Effector CD8-positive, alpha-beta T cell (primary cell): ENCODE measurements around the gene MIA3.
A peak's percentile ranks its signal among the peaks of the same experiment; 100 is the strongest.
"Not testable (repeated sequence)": the region's sequence is repeated elsewhere in the genome, so short reads cannot be mapped to it uniquely, and the experiment has no call there.

Experiments
- DNase-seq: peaks from one replicate; lab custom pipeline; 2025; lab: John Stamatoyannopoulos, UW

Gene MIA3

DNA sequence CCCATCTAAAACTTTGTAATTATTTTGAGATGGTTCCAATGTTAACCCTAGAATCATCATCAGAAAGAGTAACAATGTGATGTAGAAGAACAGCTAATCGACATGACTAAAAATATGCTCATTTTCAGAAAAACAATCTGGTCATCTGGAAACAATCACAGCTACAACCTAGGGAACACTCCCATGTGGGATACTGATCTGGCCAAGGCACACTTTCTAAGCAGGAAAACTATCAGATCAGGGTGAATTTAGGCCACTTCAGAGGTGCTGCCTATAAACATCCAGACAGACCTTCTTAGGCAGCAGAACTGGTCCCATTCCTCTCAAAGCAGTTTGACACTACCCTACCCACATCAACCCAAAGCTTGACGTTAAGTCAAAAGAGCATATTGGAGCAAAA is 51.2 kb downstream of the MIA3 start:
- DNase-seq: not testable (repeated sequence)

DNA sequence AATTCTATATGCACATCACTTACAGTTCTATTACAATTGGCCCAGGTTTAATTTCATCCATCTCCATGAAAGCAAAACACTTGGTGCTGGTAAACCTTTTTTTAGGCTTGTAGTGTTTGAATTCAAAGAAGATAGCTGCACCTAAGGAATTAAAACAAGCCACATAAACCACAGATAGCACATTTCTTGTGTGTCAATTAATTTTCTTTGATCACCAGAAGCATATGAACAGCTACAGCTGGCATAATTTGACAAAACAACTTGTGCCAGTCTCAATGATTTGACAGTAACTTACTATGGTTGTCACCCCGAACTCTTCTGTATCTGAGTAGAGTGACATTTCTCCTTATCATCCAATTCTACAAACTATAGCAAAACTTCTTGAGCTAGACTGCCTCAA is 52.2 kb downstream of the MIA3 start:
- no peak for DNase-seq

DNA sequence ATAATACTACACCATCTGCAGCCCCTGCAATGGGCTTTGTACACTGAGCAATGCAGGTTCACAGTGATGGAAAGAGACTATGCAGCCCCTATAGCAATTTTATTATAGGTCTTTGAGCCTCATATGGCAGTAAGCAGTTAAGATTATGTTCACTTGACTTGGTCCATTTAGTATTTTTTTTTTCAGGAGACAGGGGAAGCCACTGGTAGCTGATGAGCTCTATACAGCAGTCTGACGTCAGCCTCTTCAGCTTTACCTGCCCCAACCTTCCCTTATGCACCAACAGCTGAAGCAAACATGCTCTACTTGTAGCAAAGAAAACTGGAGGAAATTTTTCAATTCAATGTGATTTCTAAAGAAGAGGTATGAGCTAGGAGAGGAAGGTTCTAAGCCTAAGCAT is 62.2 kb downstream of the MIA3 start:
- DNase-seq: no peak

- no peak for DNase-seq
These were observed 73.1 kb downstream of the MIA3 start for GRCh38 chr1:222691016-222691415.

GRCh38 chr1:222694927-222695326 is 77.0 kb downstream of the MIA3 start:
- DNase-seq: no peak

GRCh38 chr1:222696741-222697140 is 78.8 kb downstream of the MIA3 start:
- no peak for DNase-seq

DNA sequence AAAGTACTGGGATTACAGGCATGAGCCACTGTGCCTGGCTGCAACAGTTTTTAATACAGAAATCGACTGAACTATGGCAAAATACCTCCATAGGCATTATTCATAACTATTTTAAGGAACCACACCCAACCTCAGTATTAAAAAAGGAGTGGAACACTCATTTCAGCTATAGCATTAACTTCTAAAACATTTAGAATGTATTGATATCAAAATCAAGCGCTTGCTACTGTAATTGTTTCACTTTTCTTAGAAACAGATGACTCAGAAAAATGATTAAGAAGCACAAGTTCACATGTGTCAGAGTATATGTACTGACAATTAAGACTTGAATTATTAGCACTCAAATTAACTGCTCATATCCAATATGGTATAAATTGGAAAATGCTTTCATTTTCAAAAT is 79.3 kb downstream of the MIA3 start:
- DNase-seq: no peak

- DNase-seq: no peak
These were observed 79.9 kb downstream of the MIA3 start for GRCh38 chr1:222697826-222698225.

- no peak for DNase-seq
These were observed 84.3 kb downstream of the MIA3 start for GRCh38 chr1:222702210-222702609.

DNA sequence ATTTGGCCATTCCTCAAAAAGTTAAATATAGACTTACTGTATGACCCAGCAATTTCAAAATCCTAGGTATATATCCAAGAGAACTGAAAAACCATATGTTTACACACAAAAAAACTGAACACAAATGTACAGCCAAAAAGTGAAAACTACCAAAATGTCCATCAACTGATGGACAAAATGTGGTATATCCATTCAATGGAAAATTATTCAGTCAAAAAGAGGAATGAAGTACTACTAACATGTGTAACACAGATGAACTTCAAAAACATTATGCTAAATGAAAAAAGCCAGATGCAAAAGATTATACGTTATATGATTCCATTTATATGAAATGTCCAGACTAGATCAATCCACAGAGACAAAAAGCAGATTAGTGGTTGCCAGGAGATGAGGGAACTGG is 86.4 kb downstream of the MIA3 start:
- no peak for DNase-seq

DNA sequence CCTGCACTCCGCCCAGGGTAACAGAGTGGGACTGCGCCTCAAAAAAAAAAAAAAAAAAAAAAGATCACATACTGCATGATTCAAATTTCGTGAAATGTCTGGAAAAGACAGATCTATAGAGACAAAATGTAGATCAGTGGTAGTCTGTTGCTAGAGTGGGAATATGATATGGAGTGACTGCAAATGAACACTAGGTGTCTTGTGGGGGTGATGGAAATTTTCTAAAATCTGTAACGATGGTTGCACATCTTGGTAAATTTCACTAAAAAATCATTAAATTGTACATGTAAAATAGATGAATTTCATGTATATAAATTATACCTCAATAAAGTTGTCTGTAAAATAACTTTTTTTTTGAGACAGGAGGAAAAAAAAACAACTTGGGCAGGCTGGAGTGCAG is 88.9 kb downstream of the MIA3 start:
- no peak for DNase-seq

DNA sequence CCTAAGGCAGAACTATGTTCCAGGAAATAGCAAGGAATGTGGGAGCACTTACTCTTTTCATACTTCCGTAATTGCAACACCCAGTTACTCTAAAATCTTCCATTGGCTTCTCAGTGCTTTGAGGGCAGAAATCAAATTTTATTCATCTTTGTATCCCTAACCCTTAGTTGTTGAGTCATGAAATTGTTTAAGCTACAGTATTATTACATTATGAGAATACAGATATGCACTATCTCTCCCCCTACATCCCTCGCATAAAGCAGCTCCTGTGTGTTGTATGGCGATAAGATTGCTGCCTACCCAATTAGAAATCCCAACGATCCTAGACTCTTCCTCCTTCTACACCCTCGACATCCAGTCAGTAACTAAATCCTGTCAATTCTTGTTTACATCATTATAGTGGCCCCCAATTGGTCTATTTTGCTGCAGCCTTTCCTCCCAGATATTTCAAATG is 91.8 kb downstream of the MIA3 start:
- DNase-seq: no peak

- DNase-seq: peak; percentile 41
These were observed 93.7 kb downstream of the MIA3 start for GRCh38 chr1:222711319-222712252.

GRCh38 chr1:222712253-222713090 is 94.6 kb downstream of the MIA3 start, which contains the start of the genes AIDA and BROX:
AIDA (minus strand) TSS chr1:222712491; CDS start chr1:222712317, 174 bp downstream.
BROX (plus strand) TSS chr1:222712564; CDS start chr1:222715700, 3,136 bp downstream.
- DNase-seq: peak; percentile 90

DNA sequence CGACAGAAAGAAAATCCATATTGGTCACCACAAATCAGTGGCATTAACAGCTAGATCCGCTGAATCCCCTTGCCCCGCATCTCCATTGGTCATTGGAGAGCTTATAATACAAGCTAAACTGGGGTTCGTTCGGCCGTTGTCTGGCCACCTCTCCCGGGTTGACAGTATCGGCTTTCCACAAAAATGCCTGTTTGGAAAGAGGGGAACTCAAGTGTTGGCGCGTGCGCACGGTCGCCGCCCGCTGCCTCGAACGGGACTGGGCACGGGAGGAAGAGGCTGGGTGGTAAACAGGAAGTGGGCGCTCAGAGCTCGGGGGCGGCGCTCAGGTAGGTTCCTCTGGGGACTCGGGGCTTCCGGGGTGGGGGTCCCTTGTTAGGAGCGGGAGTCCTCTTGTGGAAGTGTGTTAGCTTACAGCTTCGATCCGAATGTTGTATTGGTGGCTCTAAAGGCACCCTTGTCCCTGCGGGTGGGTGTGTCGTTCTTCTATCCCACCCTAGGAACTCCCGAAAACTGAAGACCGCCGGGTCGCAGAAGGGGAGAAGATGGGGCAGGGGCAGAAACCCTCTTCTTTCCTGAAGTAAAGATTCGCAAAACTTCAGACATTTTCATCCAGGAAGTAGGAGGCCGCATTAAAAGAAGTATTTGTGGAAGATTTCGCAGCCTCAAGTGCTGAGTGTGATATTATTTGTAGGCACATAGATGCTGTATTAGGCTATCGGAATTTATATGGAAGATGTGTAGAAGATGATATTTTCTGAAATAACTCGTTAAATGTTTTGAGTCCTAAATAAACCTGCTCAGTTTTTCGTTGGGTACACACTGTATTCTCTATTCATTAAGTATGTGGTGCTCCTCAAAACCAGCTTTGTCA is 95.4 kb downstream of the MIA3 start:
- DNase-seq: peak; percentile 90

GRCh38 chr1:222716393-222716792 is 98.5 kb downstream of the MIA3 start:
- no peak for DNase-seq
